Sigmoid colon (tissue), 7 donors: ENCODE measurements around the gene ADAMTS2. TPM values are rescaled to one million over a fixed set of nuclear protein-coding genes. Genes with fewer than 3 reads are reported as not detected.

Experiments
- DNase-seq: peaks from one replicate; pipeline ENCODE4 v3.0.0-alpha.2; 2019
- H3K27ac ChIP-seq, 4 donors: fragments of 200-600 bp; sonication (generic); one replicate each; pipeline ENCODE4 v1.5.1; 2016 to 2019; ENCODE audit warnings: mild to moderate bottlenecking in 1 of 4
- H3K27me3 ChIP-seq, 3 donors: fragments of 200-600 bp; sonication (generic); one replicate each; pipeline ENCODE4 v1.5.1; 2019; ENCODE audit warnings: mild to moderate bottlenecking in 1 of 3
- H3K36me3 ChIP-seq, 4 donors: fragments of 200-600 bp; sonication (generic); one replicate each; pipeline ENCODE4 v1.5.1; 2016 to 2019
- H3K4me1 ChIP-seq, 4 donors: fragments of 200-600 bp; sonication (generic); one replicate each; pipeline ENCODE4 v1.5.1; 2017 to 2019
- H3K4me3 ChIP-seq, 4 donors: fragments of 200-600 bp; sonication (generic); one replicate each; pipeline ENCODE4 v1.5.1; 2017 to 2019; ENCODE audit warnings: mild to moderate bottlenecking in 2 of 4, moderate library complexity in 1 of 4
- H3K9me3 ChIP-seq, 4 donors: fragments of 200-600 bp in 3 of 4; sonication (generic) in 3 of 4; one replicate each; pipeline versions ENCODE4 v1.5.1 to v1.6.1; 2013 to 2019
- EP300 ChIP-seq, 4 donors: sonication (generic); formaldehyde crosslinking; IDR thresholded peaks; one replicate each; pipeline ENCODE4 v1.6.1; 2017; ENCODE audit warnings: antibody characterized with exemption in 4 of 4
- POLR2A ChIP-seq, 2 donors: fragments of 450-650 bp; IDR thresholded peaks; one replicate each; pipeline ENCODE4 v1.6.1; 2016; ENCODE audit warnings: antibody characterized with exemption in 2 of 2, mild to moderate bottlenecking in 2 of 2, moderate library complexity in 2 of 2
- POLR2AphosphoS5 ChIP-seq, 4 donors: sonication (generic); formaldehyde crosslinking; IDR thresholded peaks; one replicate each; pipeline ENCODE4 v1.6.1; 2017; ENCODE audit warnings: antibody characterized with exemption in 4 of 4
- WGBS, 2 donors: extraction: QIAGEN DNeasy Blood & Tissue Kit; methylation state at CpG; one replicate each; pipeline ENCODE4 v1.1.7; 2013; 5-methylcytosine and 5-hydroxymethylcytosine counted together
- intact Hi-C: fragments of 100-400 bp; cut with DNase I; formaldehyde crosslinking; loops from one replicate; pipeline ENCODE4 v1.15.1; 2023
- polyA plus RNA-seq, 3 donors: library from polyadenylated mRNA; stranded (reverse); fragments of 200-250 nt; gene quantifications; one replicate each; pipeline ENCODE4 v1.2.3, GENCODE V29; 2013
- total RNA-seq, 4 donors: library from RNA; depleted of rRNA; stranded (reverse); fragments of >200 nt; gene quantifications; one replicate each; pipeline ENCODE4 v1.1.0, GENCODE V29; 2016
- TF ChIP-seq, protein P1 (sequence below), 4 experiments: fragments of 450-650 bp in 3 of 4; fragments of 200-600 bp in 1 of 4; IDR thresholded peaks; one replicate each; pipeline ENCODE4 v1.5.1; 2016 to 2019; ENCODE audit warnings: antibody characterized with exemption in 4 of 4, mild to moderate bottlenecking in 3 of 4, moderate library complexity in 2 of 4
- donor health status: healthy with polysubstance abuse.
- donor health status: Bipolar disorder and iron deficiency.
- donor health status: healthy.

ADAMTS2 gene
- total and polyA plus RNA-seq, 7 donors, result 0.69 to 33.2 (median 9.2) TPM

DNA sequence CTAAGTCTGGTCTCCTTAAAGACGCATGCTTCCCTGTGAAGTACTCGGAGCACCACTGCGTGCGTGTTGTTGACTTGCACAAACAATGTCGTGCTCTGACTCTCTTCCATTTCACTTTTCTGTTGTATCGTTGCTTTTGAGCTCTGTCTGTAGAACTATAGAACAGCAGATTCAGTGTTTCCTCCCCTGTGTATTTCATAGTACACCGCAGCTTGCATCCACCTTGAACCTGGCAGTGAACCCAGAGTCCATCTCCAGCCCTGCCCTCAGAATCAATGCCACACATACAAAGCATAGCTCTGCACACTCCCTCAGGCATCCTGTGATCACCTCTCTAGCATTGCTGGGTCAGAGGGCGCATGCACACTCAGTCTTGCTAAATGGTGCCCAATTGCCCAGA is 37.2 kb upstream of the ADAMTS2 start:
- H3K9me3 ChIP-seq, result no peaks in the 10 kb centered on the region
- DNase-seq, result peak; percentile 17
- intact Hi-C loops, result no loop called here
- no peaks in the 10 kb centered on the region for H3K36me3 ChIP-seq
- TF ChIP-seq POLR2A (IDR thresholded peaks at IDR 0.05), result no peak
- TF ChIP-seq EP300 (IDR thresholded peaks at IDR 0.05), result no peak
- TF ChIP-seq, protein P1, sequence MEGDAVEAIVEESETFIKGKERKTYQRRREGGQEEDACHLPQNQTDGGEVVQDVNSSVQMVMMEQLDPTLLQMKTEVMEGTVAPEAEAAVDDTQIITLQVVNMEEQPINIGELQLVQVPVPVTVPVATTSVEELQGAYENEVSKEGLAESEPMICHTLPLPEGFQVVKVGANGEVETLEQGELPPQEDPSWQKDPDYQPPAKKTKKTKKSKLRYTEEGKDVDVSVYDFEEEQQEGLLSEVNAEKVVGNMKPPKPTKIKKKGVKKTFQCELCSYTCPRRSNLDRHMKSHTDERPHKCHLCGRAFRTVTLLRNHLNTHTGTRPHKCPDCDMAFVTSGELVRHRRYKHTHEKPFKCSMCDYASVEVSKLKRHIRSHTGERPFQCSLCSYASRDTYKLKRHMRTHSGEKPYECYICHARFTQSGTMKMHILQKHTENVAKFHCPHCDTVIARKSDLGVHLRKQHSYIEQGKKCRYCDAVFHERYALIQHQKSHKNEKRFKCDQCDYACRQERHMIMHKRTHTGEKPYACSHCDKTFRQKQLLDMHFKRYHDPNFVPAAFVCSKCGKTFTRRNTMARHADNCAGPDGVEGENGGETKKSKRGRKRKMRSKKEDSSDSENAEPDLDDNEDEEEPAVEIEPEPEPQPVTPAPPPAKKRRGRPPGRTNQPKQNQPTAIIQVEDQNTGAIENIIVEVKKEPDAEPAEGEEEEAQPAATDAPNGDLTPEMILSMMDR (IDR thresholded peaks at IDR 0.05), result no peak
- no peak for TF ChIP-seq POLR2AphosphoS5 (IDR thresholded peaks at IDR 0.05)
- H3K4me1 ChIP-seq, result no peaks in the 10 kb centered on the region
- peaks cover 0 to 8% (median 0%) of the 10 kb centered on the region in 3 donors for H3K27me3 ChIP-seq
- 91 to 92% methylated on average over 8 of the region's 8 CpGs for WGBS, 2 donors
- no peak overlapping the region for H3K4me3 ChIP-seq
- H3K27ac ChIP-seq, result no peak overlapping the region

DNA sequence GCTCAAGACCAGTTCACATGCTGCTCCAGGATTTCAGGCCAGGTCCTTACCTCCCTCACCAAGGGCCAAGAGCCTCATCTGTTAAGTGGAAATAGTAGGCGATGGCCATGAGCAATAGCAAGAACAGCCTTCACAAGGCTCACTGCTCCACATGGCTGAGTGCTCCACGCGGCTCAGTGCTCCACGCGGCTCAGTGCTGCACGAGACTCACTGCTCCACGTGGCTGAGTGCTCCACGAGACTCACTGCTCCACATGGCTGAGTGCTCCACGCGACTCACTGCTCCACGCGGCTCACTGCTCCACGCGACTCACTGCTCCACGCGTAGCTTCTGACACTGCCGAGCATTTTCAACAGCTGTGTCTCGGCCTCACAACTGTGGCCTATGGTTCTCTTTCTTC is 36.4 kb upstream of the ADAMTS2 start:
- Histone ChIP-seq H3K36me3 (no peaks in the 10 kb centered on the region), H3K4me3 (no peak overlapping the region), H3K27me3 (no peaks in the 10 kb centered on the region), H3K9me3 (no peaks in the 10 kb centered on the region), H3K27ac (no peak overlapping the region), H3K4me1 (no peaks in the 10 kb centered on the region)
- WGBS, 2 donors, result 87% methylated on average over 18 of the region's 18 CpGs
- intact Hi-C loops, result no loop called here
- no peak for DNase-seq
- TF ChIP-seq EP300 (IDR thresholded peaks at IDR 0.05) (no peak), POLR2AphosphoS5 (IDR thresholded peaks at IDR 0.05) (no peak)
- TF ChIP-seq, protein P1 (IDR thresholded peaks at IDR 0.05), result no peak

DNA sequence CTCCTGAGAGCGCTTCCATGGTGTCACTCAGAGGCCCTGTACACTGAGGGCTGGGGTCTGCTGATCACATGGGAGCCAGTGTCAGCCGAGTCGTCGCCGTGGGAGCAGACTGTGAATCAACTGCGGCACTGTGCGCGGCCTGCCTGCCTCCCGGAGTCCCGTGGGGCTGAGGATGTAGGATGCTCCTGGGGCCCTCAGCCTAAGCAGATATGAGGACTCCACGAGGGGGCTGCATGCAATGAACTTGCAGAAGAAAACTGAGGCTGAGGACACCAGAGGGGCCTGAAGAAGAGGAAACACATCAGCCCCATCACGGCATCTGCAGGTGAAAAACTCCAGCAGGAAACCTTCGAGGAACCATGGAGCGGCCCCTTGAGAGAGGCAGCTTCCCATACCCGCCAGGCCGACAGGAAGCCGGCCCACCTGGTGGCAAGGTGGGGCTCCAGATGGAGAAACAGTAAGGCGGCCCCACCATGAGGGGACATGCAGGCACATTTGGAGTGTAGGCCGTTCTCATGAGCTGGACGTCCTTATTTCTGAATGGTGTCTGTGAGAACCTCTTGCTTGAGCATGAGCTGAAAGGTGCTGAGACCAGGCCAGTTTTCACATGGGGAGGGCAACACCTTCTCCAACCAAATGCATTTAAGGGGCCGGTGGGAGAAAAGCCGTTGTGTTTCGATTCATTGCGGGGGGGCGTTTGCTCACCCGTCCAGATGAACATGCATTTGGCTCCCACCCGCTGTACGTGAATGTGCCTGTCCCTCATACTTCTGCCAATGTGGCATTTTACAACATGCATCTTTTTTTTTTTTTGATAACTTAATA is 35.2 kb upstream of the ADAMTS2 start:
- H3K36me3 ChIP-seq, result no peaks in the 10 kb centered on the region
- no peak overlapping the region for H3K4me3 ChIP-seq
- 87 to 89% methylated on average over 28 of the region's 28 CpGs for WGBS, 2 donors
- H3K27me3 ChIP-seq, result no peaks in the 10 kb centered on the region
- H3K9me3 ChIP-seq, result no peaks in the 10 kb centered on the region
- TF ChIP-seq POLR2A (IDR thresholded peaks at IDR 0.05) (no peak), POLR2AphosphoS5 (IDR thresholded peaks at IDR 0.05) (no peak), EP300 (IDR thresholded peaks at IDR 0.05) (no peak)
- TF ChIP-seq, protein P1 (IDR thresholded peaks at IDR 0.05), result no peak
- H3K27ac ChIP-seq, result no peak overlapping the region
- DNase-seq, result peak; percentile 50
- intact Hi-C loops, result no loop called here
- no peaks in the 10 kb centered on the region for H3K4me1 ChIP-seq

DNA sequence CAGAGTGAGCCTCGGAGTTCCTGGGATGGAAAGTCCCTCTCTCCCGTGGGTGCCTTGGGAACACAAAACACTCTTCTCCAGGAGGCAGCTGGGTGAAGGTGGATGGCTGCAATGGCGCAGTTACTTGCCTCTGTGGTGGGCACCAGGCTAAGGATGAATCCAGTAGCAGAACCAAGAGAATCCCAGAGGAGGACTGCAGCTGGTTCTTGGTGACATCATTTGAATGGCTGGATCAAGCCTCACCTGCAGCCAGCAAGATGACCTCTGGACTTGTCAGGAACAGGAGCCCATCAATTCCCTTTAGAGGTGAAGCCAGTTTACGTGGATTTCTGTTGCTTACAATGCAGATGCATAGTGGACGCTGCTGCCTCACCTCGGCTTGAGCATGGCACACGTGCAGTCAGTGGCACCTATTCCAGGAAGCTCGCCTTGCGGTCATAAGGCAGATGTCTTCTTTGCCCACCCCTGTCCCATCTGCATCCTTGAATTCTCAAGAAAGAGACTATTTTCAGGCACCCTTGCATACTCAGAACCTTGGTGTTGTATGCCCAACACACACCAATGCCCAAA is 34.1 kb upstream of the ADAMTS2 start:
- TF ChIP-seq EP300 (IDR thresholded peaks at IDR 0.05) (no peak), POLR2AphosphoS5 (IDR thresholded peaks at IDR 0.05) (no peak), POLR2A (IDR thresholded peaks at IDR 0.05) (no peak)
- TF ChIP-seq, protein P1 (IDR thresholded peaks at IDR 0.05), result no peak
- Histone ChIP-seq H3K36me3 (no peaks in the 10 kb centered on the region), H3K9me3 (no peaks in the 10 kb centered on the region), H3K27me3 (no peaks in the 10 kb centered on the region), H3K4me1 (no peaks in the 10 kb centered on the region), H3K27ac (no peak overlapping the region), H3K4me3 (no peak overlapping the region)
- intact Hi-C loops, result no loop called here
- 81 to 88% methylated on average over 9 of the region's 9 CpGs for WGBS, 2 donors
- DNase-seq, result no peak
